Suprapubic skin (tissue), 3 donors: ENCODE data around the gene ATP8B3.

Experiments
- CTCF ChIP-seq, 2 donors: fragments of 200-600 bp in 1 of 2; fragments of 450-650 bp in 1 of 2; sonication (generic) in 1 of 2; IDR thresholded peaks; one replicate each; pipeline ENCODE4 v1.5.1; 2016 to 2019; ENCODE audit warnings: antibody characterized with exemption in 2 of 2, mild to moderate bottlenecking in 1 of 2, moderate library complexity in 1 of 2
- POLR2A ChIP-seq, 2 donors: fragments of 450-650 bp; IDR thresholded peaks; one replicate each; pipeline ENCODE4 v1.6.1; 2017; ENCODE audit warnings: antibody characterized with exemption in 2 of 2, mild to moderate bottlenecking in 2 of 2, moderate library complexity in 2 of 2

- no peak for TF ChIP-seq POLR2A (IDR thresholded peaks at IDR 0.05)
- TF ChIP-seq CTCF (IDR thresholded peaks at IDR 0.05) = no peak
These were observed 43.0 kb downstream of the ATP8B3 start for GRCh38 chr19:1768918-1769644.
